Neuronal stem cell (in vitro differentiated cells): Measurements from ENCODE around the gene CKB.

Experiments
- DNase-seq: peaks from one replicate; pipeline ENCODE4 v3.0.0-alpha.2; 2013; ENCODE audit warnings: low spot score
- H2AFZ ChIP-seq: one replicate; pipeline ENCODE4 v1.6.1; 2013; ENCODE audit warnings: mild to moderate bottlenecking, low read length, inconsistent platforms
- H2AK5ac ChIP-seq: 2 replicates; pipeline ENCODE4 v1.6.1; 2013; ENCODE audit warnings: low read depth, mild to moderate bottlenecking, inconsistent platforms, low read length, moderate library complexity, mixed read lengths
- H2BK120ac ChIP-seq: 2 replicates; pipeline ENCODE4 v1.6.1; 2013; ENCODE audit warnings: low read depth, mild to moderate bottlenecking, inconsistent platforms, low read length, moderate library complexity, mixed read lengths
- H2BK12ac ChIP-seq: one replicate; pipeline ENCODE4 v1.6.1; 2013; ENCODE audit warnings: low read length, inconsistent platforms
- H2BK15ac ChIP-seq: 2 replicates; pipeline ENCODE4 v1.6.1; 2013; ENCODE audit warnings: mild to moderate bottlenecking, low read length, inconsistent platforms, mixed read lengths
- H2BK5ac ChIP-seq: one replicate; pipeline ENCODE4 v1.6.1; 2013; ENCODE audit warnings: inconsistent platforms, mild to moderate bottlenecking, low read length, moderate library complexity
- H3K14ac ChIP-seq: one replicate; pipeline ENCODE4 v1.6.1; 2013; ENCODE audit warnings: low read length, inconsistent platforms
- H3K18ac ChIP-seq: 2 replicates; pipeline ENCODE4 v1.6.1; 2013; ENCODE audit warnings: low read length, inconsistent platforms
- H3K23ac ChIP-seq: 2 replicates; pipeline ENCODE4 v1.6.1; 2013; ENCODE audit warnings: low read depth, mild to moderate bottlenecking, mixed read lengths, low read length, inconsistent platforms; ENCODE audit not compliant: poor library complexity
- H3K27ac ChIP-seq: replicated peaks from 3 replicates; pipeline ENCODE4 v1.5.1; 2013; ENCODE audit warnings: low read length, inconsistent platforms
- H3K27me3 ChIP-seq, 3 experiments: 2 replicates each; pipeline ENCODE4 v1.6.1; 2013; ENCODE audit warnings: low read length in 3 of 3, mild to moderate bottlenecking in 2 of 3, inconsistent platforms in 1 of 3, low read depth in 1 of 3, mixed read lengths in 1 of 3, moderate library complexity in 1 of 3; ENCODE audit not compliant: control insufficient read depth in 3 of 3, insufficient read depth in 3 of 3
- H3K36me3 ChIP-seq, 2 donors: replicated peaks in 1 of 2; 2 replicates each; pipeline ENCODE4 v1.6.1; 2013; ENCODE audit warnings: low read length in 2 of 2; ENCODE audit not compliant: control insufficient read depth in 2 of 2, insufficient read depth in 2 of 2
- H3K4ac ChIP-seq: 2 replicates; pipeline ENCODE4 v1.6.1; 2013; ENCODE audit warnings: inconsistent platforms, mild to moderate bottlenecking, low read length, moderate library complexity
- H3K4me1 ChIP-seq, 2 donors: 1 replicate in 1 of 2; 2 replicates in 1 of 2; pipeline ENCODE4 v1.6.1; 2013; ENCODE audit warnings: low read length in 2 of 2, low read depth in 1 of 2; ENCODE audit not compliant: control insufficient read depth in 2 of 2, insufficient read depth in 1 of 2
- H3K4me2 ChIP-seq: one replicate; pipeline ENCODE4 v1.6.1; 2013; ENCODE audit warnings: mild to moderate bottlenecking, low read length, inconsistent platforms; ENCODE audit not compliant: insufficient read depth, poor library complexity, severe bottlenecking
- H3K4me3 ChIP-seq, 2 donors: 2 replicates each; pipeline ENCODE4 v1.5.1; 2013; ENCODE audit warnings: low read length in 2 of 2, mild to moderate bottlenecking in 2 of 2, inconsistent platforms in 1 of 2, moderate library complexity in 1 of 2
- H3K79me1 ChIP-seq: one replicate; pipeline ENCODE4 v1.6.1; 2013; ENCODE audit warnings: low read depth, mild to moderate bottlenecking, inconsistent platforms, low read length, moderate library complexity
- H3K9ac ChIP-seq: one replicate; pipeline ENCODE4 v1.6.1; 2013; ENCODE audit warnings: mild to moderate bottlenecking, low read depth, low read length, inconsistent platforms; ENCODE audit not compliant: poor library complexity
- H3K9me3 ChIP-seq, 2 donors: replicated peaks in 1 of 2; 2 replicates each; pipeline versions ENCODE3 to v1.6.1; 2013; ENCODE audit warnings: low read length in 2 of 2, mild to moderate bottlenecking in 2 of 2, inconsistent platforms in 1 of 2, low read depth in 1 of 2, mixed read lengths in 1 of 2, moderate library complexity in 1 of 2; ENCODE audit not compliant: control insufficient read depth in 2 of 2, insufficient read depth in 1 of 2
- H4K8ac ChIP-seq: one replicate; pipeline ENCODE4 v1.6.1; 2013; ENCODE audit warnings: low read depth, mild to moderate bottlenecking, inconsistent platforms, low read length, moderate library complexity
- H4K91ac ChIP-seq: one replicate; pipeline ENCODE4 v1.6.1; 2013; ENCODE audit warnings: low read length, low read depth, mild to moderate bottlenecking, inconsistent platforms; ENCODE audit not compliant: poor library complexity
- WGBS, 2 donors: extraction: QIAGEN DNeasy Blood & Tissue Kit; methylation state at CpG; one replicate each; pipeline ENCODE4 v1.1.7; 2013; ENCODE audit warnings: missing lambda C conversion rate in 2 of 2, mixed read lengths in 1 of 2; ENCODE audit not compliant: insufficient read length in 2 of 2, insufficient replicate concordance in 1 of 2; ENCODE audit errors: extremely low coverage in 2 of 2; 5-methylcytosine and 5-hydroxymethylcytosine counted together

CKB gene

GRCh38 chr14:103535081-103535890 is 12.7 kb upstream of the CKB start:
- no CpG with 5 or more reads among the region's 21 CpGs for WGBS, 2 donors
- no peak overlapping the region for H3K23ac ChIP-seq
- no peak overlapping the region for H3K14ac ChIP-seq
- H2BK12ac ChIP-seq = peak overlapping the region; percentile 30
- H3K4ac ChIP-seq = no peak overlapping the region
- peaks cover 0 to 3% of the 10 kb centered on the region in 2 donors for H3K9me3 ChIP-seq
- no peak for DNase-seq
- H3K4me2 ChIP-seq = no peak overlapping the region
- no peak overlapping the region for H2AK5ac ChIP-seq
- no peak overlapping the region for H2BK120ac ChIP-seq
- H3K4me1 ChIP-seq = peaks cover 1 to 18% of the 10 kb centered on the region in 2 donors
- H2AFZ ChIP-seq = no peak overlapping the region
- H2BK5ac ChIP-seq = no peak overlapping the region
- H4K91ac ChIP-seq = no peak overlapping the region
- peaks cover 4% of the 10 kb centered on the region for H3K79me1 ChIP-seq
- H3K27ac ChIP-seq = no peak overlapping the region
- no peak overlapping the region for H4K8ac ChIP-seq
- no peak overlapping the region for H2BK15ac ChIP-seq
- H3K36me3 ChIP-seq = peaks cover 4 to 20% of the 10 kb centered on the region in 2 donors
- no peak overlapping the region for H3K4me3 ChIP-seq
- peak overlapping the region; percentile 53 for H3K9ac ChIP-seq
- no peak overlapping the region for H3K18ac ChIP-seq
- H3K27me3 ChIP-seq = no peaks in the 10 kb centered on the region

- no peak overlapping the region for H3K23ac ChIP-seq
- no peak overlapping the region for H2AFZ ChIP-seq
- no peak overlapping the region for H3K14ac ChIP-seq
- H3K9me3 ChIP-seq = peaks cover 0 to 3% of the 10 kb centered on the region in 2 donors
- H3K4me2 ChIP-seq = no peak overlapping the region
- H4K8ac ChIP-seq = no peak overlapping the region
- peaks cover 3 to 20% of the 10 kb centered on the region in 2 donors for H3K4me1 ChIP-seq
- H2AK5ac ChIP-seq = peak overlapping the region; percentile 56
- H3K18ac ChIP-seq = no peak overlapping the region
- no peak for DNase-seq
- H3K4ac ChIP-seq = no peak overlapping the region
- H3K27me3 ChIP-seq = no peaks in the 10 kb centered on the region
- no peak overlapping the region for H3K9ac ChIP-seq
- no peak overlapping the region for H2BK120ac ChIP-seq
- WGBS, 2 donors = no CpG with 5 or more reads among the region's 22 CpGs
- H4K91ac ChIP-seq = no peak overlapping the region
- H3K4me3 ChIP-seq = no peak overlapping the region
- no peak overlapping the region for H2BK5ac ChIP-seq
- H3K79me1 ChIP-seq = peaks cover 9% of the 10 kb centered on the region
- no peak overlapping the region for H2BK15ac ChIP-seq
- no peak overlapping the region for H2BK12ac ChIP-seq
- H3K36me3 ChIP-seq = peaks cover 4 to 23% of the 10 kb centered on the region in 2 donors
- H3K27ac ChIP-seq = no peak overlapping the region
Measured at GRCh38 chr14:103534576-103535061, 12.0 kb upstream of the CKB start.

GRCh38 chr14:103533999-103534575 is 11.5 kb upstream of the CKB start:
- H3K14ac ChIP-seq = no peak overlapping the region
- H3K36me3 ChIP-seq = peaks cover 4 to 23% of the 10 kb centered on the region in 2 donors
- no peak overlapping the region for H2BK12ac ChIP-seq
- no peak overlapping the region for H3K9ac ChIP-seq
- H4K91ac ChIP-seq = no peak overlapping the region
- peaks cover 6 to 22% of the 10 kb centered on the region in 2 donors for H3K4me1 ChIP-seq
- peak overlapping the region; percentile 56 for H2AK5ac ChIP-seq
- H3K4me3 ChIP-seq = no peak overlapping the region
- no CpG with 5 or more reads among the region's 25 CpGs for WGBS, 2 donors
- H3K9me3 ChIP-seq = peaks cover 0 to 3% of the 10 kb centered on the region in 2 donors
- no peak overlapping the region for H3K4me2 ChIP-seq
- H3K4ac ChIP-seq = no peak overlapping the region
- no peak overlapping the region for H3K27ac ChIP-seq
- no peak overlapping the region for H4K8ac ChIP-seq
- H3K23ac ChIP-seq = no peak overlapping the region
- H2BK15ac ChIP-seq = no peak overlapping the region
- no peak overlapping the region for H2AFZ ChIP-seq
- no peaks in the 10 kb centered on the region for H3K27me3 ChIP-seq
- H3K79me1 ChIP-seq = peaks cover 14% of the 10 kb centered on the region
- H3K18ac ChIP-seq = no peak overlapping the region
- no peak overlapping the region for H2BK5ac ChIP-seq
- no peak overlapping the region for H2BK120ac ChIP-seq
- no peak for DNase-seq
